Middle frontal gyrus (tissue), 1 donor: ENCODE measurements around the gene GMDS.

Source experiments
- DNase-seq: peaks from one replicate; pipeline ENCODE4 v3.0.0-alpha.2; 2015; ENCODE audit warnings: low spot score; ENCODE audit errors: extremely low spot score

GMDS gene

GRCh38 chr6:1635305-1636010 is 609.9 kb downstream of the GMDS start:
- DNase-seq, result no peak

DNA sequence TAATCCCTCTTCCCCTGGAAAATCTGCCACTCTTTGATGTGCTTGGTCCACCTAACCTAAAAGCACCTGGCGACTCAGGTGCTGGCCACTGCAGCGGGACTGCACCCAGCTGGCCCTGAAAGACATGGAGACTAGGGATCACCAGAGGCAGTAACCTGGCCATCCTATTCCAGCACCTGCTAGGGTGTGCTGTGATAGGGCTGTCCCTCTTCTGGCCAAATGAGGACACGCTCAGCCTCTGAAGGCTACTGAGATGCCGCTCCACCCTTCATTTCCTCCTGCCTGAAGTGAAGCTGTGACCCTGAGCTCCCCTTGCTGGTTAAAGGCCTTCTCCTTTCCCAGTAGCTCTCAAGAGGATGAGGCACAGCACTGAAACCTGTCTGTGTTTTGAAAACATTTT is 611.3 kb downstream of the GMDS start:
- no peak for DNase-seq

DNA sequence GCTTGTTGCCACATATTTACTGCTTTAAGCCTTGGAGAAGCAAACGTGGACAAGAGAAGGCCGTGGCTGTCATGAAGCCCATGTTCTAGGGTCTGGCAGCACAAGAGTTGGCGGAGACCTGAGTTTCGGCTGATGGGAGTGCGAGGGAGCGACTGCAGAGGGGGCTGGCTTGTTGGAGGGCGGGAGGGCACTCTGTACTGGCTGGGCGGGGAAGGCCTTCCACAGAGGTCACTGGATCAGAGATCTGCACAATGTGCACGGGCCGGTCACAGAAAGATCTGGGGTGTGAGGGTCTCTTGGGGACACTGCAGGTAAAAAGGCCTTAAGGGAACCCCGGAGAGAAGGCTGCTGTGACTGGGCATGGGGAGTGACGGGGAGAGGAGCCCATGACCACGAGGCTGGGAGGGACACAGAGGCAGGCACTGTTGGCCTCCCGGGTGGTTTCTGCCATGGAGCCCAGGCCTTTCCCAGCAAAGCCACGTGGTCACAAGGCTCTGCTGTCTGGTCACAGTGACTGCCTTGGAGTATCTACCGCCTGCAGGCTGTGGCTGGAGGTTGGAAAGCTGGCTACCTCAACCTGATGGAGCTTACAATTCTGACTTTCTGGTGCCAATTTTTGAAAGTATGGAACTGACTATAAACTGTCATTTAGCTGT is 611.9 kb downstream of the GMDS start:
- DNase-seq, result no peak

DNA sequence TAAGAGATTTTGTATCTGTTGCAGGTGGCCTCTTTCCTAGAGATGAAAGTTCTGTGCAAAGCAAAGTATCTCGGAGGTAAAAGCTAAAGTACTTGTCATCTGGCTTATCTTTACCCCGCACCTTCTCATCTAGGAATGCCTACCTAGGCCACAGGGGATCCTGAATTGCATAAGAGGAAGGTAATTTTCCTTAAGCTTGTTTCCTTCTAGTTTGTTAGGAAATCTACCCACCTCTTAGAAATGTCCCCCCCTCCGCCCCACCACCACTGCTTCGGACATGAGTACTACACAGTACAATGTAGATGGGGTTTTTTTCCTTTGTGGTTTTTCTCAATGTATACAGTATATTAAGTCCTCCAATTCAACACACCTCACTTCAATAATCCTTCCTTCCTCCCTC is 614.2 kb downstream of the GMDS start:
- DNase-seq, result no peak

DNA sequence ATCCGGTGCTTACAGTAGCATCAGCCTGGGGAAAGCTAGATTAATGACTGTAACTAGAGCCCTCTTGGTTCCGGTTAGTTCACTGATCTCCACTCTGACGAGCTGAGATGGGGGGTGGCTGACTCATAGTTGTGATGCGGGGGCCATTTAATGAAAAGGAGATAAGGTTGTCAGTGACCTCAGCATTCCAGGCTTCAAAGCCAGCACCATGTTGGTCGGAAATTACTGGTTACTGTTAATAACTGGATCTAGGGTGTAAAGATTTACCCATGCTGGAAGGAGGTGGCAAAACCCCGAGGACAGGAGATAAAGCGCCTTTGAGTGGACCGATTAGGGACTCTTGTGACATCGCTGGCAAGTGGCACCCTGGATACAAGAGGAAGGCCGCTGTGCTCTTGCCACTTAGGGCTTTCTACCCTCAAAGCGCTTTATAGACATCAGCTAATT is 614.6 kb downstream of the GMDS start:
- no peak for DNase-seq

- DNase-seq, result no peak
Observed at GRCh38 chr6:1630212-1630770, 615.1 kb downstream of the GMDS start.

GRCh38 chr6:1629316-1629715 is 616.1 kb downstream of the GMDS start:
- DNase-seq, result no peak

GRCh38 chr6:1627827-1628560 is 617.4 kb downstream of the GMDS start:
- DNase-seq, result no peak

GRCh38 chr6:1626481-1626880 is 618.9 kb downstream of the GMDS start:
- no peak for DNase-seq

DNA sequence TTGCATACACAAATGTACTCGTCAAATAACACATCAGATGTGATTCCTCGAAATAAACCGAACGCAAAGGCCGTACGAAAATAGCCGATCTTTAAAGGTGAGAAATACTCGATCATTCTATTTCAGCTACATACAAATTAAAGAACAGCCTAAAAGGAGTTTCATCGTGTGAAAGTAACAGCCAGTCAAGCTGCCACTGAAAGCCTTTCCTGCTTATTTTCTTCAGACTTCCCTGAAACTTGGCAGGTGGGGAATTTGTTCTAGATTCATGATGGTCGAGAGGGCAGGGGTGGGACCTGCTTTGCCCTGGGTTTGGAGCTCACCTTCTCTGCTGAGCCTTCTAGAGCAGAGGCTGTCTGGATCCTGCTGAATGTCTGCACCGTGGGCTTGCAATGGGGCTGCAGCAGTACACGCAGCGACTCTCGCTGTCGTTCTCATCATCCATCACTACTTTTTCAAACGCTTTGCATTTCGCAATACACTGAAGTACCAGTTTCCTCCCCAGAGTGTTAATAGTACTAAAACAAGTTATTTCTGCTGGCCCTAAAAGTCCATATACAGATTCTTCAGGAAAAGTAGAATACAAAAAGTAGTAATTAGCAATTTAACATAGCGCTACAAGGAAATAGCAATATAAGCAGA is 619.5 kb downstream of the GMDS start:
- DNase-seq, result no peak

GRCh38 chr6:1624851-1625781 is 620.3 kb downstream of the GMDS start:
- DNase-seq, result no peak

GRCh38 chr6:1624058-1624850 is 621.2 kb downstream of the GMDS start:
- no peak for DNase-seq

DNA sequence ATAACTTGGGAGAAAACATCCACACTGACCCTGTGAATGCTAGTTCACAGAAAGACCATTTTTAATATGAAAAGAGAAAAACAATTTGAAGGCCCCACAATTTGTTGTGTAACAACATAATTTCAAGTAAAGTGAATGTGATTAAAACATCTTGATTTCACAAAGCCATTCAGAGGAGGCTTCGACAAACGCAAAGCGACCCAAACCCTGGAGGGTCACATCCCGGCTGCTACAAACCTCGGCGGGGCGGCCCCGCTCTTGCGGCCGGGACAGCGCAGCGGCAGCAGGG is 621.7 kb downstream of the GMDS start:
- no peak for DNase-seq

GRCh38 chr6:1622851-1623768 is 622.3 kb downstream of the GMDS start:
- no peak for DNase-seq

GRCh38 chr6:1622220-1622850 is 623.1 kb downstream of the GMDS start:
- no peak for DNase-seq

DNA sequence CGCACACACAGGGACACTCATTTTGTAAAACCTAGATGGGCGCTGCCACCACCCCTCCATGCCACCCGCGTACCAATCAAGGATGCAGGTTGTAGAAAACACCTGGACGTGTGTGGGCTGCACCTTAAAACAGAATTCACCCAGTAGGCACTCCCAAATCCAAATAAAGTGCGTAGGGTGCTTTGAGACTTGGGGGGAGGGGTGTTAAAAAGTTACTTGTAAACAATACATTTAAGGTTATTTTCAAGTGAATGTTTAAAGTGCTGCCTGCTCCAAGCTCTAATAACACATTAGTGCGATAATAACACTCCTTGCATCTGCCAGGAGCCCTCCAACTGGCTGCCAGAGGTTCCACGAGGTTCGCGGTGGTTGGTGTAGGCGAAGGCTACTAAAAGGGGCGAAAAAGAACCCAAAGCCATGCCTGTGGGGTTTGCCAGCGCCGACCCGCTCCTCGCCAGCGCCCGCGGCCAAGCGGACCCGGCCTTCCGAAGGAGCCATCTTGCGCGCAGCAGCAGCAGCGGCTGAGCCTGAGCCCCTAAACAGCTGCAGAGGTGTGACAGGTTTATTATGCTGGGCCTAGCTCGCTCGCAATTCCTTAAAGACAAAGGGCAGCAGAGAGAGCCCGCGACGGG is 624.2 kb downstream of the GMDS start:
- DNase-seq, result no peak

DNA sequence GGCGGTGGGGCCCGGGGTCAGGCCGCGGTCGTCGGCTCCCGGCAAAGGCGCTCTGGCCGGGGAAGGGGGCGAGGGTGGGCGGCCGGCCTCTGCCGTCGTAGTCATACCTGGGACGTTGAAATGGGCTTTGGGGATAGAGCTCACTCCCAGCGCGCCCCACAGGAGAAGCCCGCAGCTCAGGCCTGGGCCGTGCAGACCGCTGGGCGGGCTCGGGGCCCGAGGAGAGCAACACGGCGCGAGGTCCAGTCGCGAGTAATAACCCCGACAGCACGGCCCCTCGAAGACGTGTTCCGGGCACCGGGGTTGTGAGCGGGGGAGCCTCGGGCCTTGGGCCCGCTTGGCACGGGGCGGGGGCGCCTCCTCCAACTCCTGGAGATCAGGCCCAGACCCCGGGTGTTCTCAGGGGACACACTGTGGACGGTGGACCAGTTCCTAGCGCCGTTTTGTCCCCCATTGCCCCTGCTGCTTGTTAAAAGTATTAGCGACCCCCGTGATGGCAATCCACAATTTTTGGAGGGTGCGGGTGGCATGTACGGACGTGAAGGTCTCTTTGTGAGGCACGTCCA is 624.8 kb downstream of the GMDS start:
- no peak for DNase-seq
